HG03060 (cell line): ENCODE results near the gene KLHDC8A.
"Not testable (repeated sequence)": the region's sequence is repeated elsewhere in the genome, so short reads cannot be mapped to it uniquely, and the experiment has no call there.

Source experiments
- ATAC-seq: cut with Tn5 transposase; IDR thresholded peaks from one replicate; pipeline ENCODE4 v1.9.1; 2021; ENCODE audit warnings: low read depth, moderate number of reproducible peaks; ENCODE audit not compliant: unreplicated experiment

Gene KLHDC8A

GRCh38 chr1:205373022-205373797, 16.5 kb upstream of the KLHDC8A start:
- ATAC-seq: no peak

DNA sequence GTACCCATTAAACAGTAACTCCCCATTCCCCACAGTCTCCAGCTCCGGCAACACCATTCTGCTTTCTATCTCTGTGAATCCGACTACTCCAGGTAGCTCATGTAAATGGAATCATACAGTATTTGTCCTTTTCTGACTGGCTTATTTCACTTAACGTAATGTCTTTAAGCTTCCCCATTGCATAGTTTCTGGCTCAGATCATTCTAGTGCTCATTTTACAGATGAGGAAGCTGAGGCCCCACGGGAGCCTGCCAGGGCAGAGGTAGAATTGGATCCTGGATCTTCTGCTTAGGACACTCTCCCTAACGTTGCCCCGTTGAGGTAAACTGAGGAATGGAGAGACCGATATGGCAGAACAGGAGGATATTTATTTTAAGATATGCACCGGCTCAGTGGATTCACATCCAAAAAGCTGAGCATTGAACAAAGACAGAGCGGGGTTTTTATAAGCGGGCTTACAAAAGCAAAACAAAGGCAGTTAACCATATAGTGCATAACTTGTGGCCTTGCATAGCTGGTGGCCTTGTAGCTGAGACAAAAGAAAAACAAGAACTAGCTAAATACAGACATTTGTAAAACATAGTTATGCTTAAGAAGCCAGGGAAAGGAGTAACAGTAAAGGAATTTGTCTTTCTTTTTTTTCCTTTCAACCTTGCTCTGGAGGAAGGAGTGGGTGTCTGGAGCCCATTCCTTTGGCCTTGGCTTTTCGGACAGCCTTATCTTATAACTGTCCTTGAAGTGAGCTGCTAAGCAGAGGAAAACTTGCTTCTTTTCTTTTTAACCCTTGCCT, 15.3 kb upstream of the KLHDC8A start:
- no peak for ATAC-seq

DNA sequence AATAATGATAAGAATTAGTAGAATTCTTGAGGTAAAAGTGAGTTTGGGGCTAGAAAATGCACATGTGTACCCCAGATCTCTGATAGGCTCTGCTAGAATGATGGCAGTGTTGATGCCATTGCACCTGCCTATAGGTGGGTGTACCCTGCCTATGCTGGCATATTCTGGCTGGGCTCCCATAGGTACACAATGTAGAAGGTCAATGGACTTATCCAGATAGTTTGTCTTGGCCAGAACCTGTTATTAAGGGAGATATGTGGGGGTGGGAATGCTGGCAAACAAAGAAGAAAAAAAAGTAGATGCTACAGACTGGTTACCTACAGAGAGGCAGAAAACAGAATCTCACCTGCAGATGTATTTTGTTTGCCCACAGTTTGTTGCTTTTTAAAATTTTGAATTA, 14.1 kb upstream of the KLHDC8A start:
- no peak for ATAC-seq

GRCh38 chr1:205369701-205370123, 13.0 kb upstream of the KLHDC8A start:
- ATAC-seq: no peak

DNA sequence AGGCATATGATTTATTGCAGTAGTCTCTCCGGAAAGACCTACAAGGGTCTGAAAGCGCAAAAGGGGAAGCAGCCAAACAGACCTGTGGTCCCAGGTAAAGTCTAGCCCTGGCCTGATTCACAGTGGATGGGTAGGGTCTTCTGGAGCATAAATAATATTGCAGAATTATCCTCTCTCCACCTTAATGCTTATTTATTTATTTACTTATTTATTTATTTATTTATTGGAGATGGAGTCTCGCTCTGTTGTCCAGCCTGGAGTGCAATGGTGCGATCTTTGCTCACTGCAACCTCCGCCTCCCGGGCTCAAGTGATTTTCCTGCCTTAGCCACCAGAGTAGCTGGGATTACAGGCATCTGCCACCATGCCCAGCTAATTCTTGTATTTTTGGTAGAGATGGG, 11.8 kb upstream of the KLHDC8A start:
- no peak for ATAC-seq

DNA sequence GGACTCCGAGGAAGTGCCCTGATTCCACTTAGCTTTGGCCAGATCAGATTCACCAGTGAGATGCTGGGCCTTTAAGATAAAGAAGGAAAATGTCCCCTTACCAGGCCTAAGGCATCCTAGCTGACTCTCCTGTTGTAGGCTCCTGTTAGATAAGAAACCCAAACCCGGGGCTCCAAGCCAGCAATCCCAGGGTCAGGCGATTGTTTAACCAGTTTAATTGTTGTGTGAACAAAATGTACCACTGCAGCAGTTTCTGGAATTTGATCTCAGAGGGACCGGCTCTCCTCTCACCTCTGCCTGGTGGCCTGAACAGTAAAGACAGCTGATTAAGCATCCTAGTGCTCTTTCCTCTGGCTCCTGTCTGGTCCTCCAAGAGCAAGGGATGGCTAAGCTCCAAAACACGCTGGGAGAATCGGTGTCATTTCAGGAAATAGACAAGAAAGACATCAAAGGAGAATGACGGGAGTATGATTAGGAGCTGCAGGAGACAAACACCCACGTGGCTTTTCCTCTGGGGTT, 9.3 kb upstream of the KLHDC8A start:
- ATAC-seq: no peak

DNA sequence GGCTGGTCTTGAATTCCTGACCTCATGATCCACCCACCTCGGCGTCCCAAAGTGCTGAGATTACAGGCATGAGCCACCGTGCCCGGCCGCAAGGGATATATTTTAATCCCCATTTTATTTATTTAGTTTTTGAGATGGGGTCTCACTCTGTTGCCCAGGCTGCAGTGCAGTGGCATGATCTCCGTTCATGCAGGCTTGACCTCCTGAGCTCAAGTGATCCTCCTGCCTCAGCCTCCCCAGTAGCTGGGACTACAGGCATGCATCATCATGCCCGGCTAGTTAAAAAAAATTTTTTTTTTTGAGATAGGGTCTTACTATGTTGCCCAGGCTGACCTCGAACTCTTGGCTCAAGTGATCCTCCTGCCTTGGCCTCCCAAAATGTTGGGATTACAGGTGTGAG, 8.4 kb upstream of the KLHDC8A start:
- ATAC-seq: not testable (repeated sequence)

DNA sequence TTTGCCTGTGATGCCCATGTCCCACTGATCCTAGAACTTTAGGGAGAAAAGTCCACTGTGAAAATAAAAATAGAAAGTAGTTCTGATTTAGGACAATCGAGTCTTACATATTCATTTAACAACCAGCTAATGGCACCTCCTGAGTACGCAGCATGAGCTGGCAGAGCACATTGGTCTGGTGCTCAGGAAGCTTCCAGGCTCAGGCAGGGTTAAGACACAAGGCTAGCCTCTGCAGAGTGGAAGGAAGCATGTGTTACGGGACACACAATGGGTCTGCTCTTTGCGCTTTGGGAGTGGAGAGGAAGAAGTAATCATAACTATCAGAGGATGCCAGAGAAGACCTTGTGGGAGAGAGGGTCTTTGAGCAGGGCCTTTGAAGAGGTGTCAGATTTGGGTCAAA, 4.2 kb upstream of the KLHDC8A start:
- ATAC-seq: no peak

DNA sequence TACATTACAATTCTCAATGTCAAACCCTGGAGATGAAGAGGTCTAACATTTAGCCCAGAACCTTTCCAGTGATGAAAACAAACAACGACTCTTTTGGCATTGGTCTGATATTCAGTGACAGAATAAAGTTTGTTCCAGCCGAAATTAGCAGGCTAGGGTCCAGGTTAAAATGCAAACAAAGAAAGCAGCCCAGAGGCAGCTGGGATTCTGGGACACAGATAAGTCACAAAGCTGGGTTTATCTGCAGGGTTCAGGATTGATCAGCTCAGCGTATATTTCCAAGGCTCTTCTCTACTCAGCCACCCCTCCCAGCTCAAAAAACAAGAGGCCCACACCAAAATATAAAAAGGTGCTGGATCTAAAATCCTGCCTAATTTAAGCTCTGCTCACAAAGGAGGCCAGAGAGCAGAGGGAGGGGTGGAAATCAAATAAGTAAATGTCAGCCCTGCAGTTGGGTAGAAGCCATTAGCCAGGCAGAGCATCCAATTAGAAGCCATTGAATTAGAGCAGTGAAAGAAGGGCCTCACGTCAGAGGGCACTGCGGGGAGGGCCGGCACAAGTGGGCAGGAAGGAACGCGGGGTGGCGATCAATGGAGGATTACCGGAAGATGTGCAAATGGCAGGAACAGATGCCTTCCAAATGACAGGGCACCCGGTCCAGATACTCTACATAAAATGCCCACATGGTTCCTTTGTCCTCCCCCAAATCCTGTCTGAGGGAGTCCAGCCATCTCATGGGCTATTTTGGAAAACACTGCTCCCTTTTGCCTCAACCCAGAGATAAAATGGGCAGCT, 3.2 kb upstream of the KLHDC8A start:
- no peak for ATAC-seq

DNA sequence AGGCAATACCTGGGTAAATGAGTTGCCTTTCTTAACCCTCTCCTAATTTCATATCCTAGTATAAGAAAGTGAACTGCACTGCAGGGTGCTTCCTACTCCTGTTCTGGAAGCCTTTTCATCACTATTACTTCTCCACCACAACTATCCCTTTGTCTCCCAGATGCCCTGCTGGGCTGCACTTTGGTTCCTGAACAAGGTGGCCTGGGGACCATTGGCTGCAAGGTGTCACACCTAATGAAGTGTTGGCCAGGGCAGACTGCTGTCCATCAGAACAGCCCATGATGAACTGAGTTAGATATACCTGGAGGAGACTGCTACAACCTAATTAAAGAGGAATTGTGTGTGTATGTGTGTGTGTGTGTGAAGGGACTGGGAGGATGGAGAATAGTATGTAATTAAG, 1.9 kb upstream of the KLHDC8A start:
- no peak for ATAC-seq

DNA sequence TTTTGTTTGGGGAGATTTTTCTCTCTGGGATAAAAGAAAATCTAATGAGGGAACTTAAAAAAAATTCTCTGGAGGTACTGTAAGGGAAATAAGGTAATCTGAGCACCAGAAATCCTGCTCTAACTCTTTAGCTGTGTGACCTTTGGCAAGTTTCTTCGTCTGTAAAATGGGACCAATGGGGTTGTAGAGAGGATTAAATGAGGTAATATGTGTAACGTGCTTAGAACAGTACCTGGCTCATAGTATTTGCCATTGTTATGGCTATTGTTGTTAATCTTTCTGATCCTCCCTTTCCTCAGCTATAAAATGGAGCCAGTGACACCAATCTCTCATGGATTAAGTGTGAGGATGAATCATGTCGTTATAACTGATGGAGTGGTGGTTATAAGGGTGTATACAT, 845 bp upstream of the KLHDC8A start:
- ATAC-seq: no peak

GRCh38 chr1:205355075-205355453, 1.7 kb downstream of the KLHDC8A start:
- ATAC-seq: no peak

DNA sequence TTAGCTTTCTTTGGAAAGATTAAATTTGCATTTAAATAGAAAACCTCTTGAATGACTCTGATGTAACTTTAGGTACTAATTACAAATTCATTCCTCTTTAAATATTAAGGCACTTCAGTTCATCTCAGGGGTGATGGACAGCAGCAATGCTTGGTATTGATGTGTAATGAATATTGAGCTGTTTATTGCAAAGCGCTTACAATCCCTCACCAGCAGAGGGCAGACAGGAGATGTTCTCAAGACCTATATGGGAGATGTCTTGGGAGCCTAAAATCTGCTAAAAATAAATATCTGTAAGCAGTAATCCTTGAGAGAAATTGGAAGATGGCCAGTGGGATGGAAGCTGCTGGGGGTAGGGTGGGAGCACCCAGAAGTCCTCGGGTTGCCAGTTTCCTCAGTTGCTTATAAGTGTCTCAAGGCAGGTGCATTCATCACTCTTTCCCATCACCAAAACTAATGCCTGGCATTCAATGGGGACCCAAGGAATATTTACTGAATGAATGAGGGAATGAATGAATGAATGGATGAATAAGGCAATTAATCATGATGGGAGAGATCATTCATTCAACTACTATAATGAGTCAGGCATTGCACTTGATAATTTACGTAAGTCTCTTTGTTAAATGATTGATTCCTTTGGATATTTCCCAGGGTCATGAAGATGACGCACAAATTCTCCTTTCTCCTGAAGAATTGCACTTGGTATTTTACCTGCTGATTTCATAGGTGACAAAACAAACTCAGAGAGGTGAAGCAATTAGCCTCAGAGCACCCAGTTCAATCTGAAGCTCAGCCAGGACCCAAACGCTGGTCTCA, 2.3 kb downstream of the KLHDC8A start:
- ATAC-seq: no peak

DNA sequence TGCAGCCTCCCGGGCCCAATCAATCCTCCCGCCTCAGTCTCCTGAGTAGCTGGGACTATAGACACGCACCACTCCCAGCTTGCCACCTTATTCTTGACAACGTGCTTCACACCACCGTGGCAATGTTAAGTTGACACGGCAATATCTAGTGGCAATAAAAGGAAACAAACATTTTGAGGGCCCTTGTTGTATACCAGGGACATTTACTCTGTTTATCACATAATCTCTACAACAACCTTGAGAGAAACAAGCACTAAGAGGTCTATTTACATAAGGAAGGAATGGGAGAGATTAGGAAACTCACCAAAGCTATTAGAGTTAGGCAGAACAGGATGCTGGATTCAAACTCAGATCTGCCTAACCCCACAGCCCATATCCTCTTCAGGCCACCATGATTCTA, 3.1 kb downstream of the KLHDC8A start:
- ATAC-seq: no peak

DNA sequence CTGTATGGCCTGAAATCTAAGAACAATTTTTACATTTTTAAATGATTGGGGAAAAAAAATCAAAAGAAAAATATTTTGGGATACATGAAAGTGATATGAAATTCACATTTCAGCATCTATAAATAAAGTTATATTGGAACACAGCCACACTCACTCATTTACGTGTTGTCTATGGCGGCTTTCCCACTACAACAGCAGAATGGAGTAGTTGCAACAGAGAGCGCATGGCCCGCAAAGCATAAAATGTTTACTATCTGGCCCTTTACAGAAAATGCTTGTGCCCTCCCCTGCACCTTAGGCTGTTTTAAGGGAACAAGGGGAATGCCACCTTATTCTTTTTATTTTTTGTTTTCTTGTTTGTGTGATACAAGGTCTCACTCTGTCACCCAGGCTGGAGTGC, 3.5 kb downstream of the KLHDC8A start:
- no peak for ATAC-seq

- ATAC-seq: no peak
Observed at GRCh38 chr1:205351984-205352713, 4.6 kb downstream of the KLHDC8A start.

- ATAC-seq: no peak
Observed at GRCh38 chr1:205350691-205351141, 6.0 kb downstream of the KLHDC8A start.

DNA sequence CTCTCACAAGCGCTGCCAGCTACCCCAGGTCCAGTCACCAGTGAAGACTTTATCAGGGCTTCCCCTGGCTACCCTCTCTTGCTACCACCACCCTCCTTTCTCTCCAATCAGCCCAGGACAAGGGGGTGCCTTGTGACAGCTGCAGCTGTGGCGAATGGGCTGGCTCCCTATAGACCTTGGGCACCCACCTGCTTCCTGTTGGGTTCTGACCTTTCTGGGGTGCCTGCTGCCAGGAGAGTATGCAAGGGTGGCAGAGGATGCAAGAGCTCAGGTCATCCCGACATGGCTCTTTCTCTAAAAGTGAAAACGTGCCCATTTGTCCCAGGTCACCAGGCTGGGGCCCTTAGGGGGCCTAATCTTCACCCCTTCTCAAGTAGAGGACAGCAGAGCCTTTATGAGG, 6.6 kb downstream of the KLHDC8A start:
- no peak for ATAC-seq
